GOT3 (cell line): ENCODE measurements around the gene LACTB.
A peak's percentile ranks its signal among the peaks of the same experiment; 100 is the strongest.

ENCODE experiments used
- DNase-seq: peaks from one replicate; lab custom pipeline; 2025; ENCODE audit warnings: mixed read lengths; lab: John Stamatoyannopoulos, UW

The LACTB gene

DNA sequence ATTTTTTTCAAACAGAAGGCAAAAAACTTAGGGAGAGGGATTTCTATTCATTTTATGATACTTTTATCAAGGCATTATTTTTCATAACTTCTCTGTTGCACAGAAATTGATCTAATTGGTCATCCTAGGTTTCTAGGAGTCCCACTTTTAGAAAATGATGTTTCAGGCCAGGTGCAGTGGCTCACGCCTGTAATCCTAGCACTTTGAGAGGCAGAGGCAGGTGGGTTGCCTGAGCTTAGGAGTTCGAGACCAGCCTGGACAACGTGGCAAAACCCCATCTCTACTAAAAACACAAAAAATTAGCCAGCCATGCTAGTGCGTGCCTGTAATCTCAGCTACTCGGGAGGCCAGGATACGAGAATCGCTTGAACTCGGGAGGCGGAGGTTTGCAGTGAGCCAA lies 2.8 kb downstream of the LACTB start:
- no peak for DNase-seq

DNA sequence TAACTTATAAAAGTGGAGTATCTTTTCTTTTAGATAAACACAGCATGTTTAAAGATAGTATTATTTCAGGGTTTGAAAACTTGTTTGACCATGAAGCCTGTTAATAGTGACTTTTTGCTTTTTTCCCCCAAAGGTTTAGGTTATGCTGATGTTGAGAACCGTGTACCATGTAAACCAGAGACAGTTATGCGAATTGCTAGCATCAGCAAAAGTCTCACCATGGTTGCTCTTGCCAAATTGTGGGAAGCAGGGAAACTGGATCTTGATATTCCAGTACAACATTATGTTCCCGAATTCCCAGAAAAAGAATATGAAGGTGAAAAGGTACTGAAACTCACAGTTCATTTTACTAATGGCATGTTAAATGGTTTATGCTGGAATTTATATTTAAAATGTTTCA lies 5.1 kb downstream of the LACTB start:
- DNase-seq: no peak

DNA sequence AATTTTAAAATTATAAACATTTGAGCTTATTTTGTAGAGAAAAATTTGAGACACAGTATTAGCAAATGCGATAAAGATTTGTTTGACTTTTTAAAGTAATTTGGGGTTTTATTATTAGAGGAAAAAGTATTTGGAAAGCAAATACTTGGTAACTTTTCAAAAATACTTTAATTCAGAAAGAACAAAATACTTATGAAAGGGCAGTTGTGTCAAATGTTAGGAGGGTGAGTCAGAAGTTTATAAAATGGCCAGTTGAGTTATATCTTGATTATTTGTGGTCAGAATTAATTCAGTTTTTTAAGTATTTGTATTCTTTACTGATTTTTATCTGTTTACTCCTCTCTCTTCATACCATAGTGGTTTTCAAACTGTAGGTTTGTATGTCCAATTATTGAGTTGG lies 12.1 kb downstream of the LACTB start:
- no peak for DNase-seq

DNA sequence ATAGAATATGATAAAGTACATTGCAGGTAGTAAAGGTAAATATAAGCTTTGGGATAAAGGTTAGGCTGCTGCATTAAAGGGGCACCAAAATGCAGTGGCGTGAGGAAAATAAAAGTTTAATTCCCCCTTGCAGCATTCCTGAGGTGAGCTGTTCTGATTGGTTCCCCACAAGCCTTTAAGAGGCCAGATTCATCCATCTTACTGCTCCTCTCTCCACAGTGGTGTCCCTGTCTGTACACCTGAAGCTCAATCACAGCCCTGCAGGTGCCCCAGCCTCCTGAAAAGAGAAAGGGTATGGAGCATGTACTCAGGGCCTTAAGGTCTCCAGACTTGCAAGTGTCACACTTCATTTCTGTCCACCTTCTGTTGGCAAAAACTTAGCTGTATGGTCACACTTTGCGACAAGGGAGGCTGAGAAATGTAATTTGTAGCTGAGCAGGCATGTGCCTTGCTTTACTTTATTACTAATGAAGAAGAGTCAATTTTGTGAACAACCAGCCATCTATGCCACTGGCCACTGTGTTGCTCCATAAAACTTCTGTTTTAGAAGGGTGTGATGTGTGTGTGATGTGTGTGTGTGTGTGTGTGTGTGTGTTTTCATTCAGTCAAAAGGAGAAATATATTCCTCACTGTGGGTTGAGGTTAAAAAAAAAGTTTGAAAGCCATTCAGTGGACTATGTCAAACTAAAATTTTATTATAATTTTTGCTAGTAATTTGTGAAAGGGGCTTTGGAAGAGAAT lies 12.8 kb downstream of the LACTB start:
- no peak for DNase-seq

GRCh38 chr15:63135281-63135680 lies 13.6 kb downstream of the LACTB start:
- DNase-seq: no peak

DNA sequence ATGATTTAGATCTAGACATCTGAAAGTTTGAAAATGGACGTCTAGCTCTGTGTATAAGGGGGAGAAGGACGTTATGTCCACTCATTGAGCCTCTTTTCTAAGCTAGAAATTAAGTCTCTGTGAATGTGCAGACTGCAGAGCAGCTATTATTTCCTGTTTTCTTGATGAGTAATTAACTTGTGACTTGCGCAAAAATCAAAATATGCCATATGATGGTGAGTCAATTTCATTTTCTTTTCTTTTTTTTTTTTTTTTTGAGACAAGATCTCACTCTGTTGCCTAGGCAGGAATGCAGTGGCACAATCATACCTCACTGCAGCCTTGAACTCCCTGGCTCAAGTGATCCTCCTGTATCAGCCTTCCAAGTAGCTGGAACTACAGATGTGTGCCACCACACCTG lies 14.1 kb downstream of the LACTB start:
- no peak for DNase-seq

- DNase-seq: no peak
Measured at GRCh38 chr15:63136742-63137141, 15.1 kb downstream of the LACTB start.

GRCh38 chr15:63140936-63141335 lies 19.3 kb downstream of the LACTB start:
- no peak for DNase-seq

DNA sequence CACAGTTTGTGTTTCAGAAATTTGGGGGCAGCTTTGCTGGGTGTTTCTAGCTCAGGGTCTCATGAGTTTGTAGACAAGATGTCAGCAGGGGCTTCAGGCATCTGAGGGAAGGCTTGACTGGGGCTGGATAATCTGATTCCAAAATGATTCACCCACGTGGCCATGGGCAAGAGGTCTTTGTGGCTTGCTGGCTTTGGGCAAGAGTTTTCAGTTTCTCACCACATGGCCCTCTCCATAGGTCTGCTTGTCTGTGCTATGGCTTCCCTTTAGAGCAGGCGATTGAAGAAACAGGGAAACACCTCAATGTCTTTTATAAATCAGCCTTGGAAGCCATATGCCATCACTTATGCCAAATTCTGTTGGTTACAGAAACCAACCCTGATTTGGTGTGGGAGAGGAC lies 23.8 kb downstream of the LACTB start:
- DNase-seq: no peak

DNA sequence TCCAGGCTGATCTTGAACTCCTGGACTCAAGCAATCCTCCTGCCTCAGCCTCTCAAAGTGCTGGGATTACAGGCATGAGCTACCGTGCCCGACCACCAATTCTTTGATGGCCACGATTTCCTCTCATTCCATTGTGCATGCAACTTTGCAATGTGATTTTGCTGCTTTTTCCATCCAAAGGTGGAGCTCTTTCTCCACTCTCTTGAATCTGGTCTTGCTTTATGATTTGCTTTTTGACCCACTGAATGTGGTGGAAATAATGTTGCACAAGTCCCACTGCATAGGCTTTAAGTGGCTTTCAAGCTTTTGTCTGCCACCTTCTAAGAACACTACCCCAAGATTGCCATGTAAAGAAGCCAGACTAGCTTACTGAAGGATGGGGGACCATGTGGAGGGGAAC lies 25.0 kb downstream of the LACTB start:
- no peak for DNase-seq

- DNase-seq: no peak
Measured at GRCh38 chr15:63151665-63152064, 30.0 kb downstream of the LACTB start.

DNA sequence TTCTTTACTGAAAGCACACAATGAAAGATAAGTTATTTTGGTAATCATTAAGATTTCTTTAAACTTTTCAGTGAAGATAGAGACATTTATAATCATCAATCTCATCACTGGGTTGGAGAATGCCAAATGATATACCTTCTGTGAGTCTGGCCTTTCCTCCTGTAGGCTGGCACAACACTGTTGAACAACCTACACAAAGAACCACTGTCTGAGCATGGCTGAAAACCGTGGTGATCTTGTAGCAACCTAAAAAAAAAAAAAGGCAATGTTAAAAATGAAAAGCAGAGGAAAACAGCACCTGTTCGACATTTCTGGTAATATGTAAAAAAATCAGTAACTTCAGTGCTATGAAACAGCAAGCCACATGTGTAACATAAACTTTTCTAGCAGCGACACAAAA lies 33.8 kb downstream of the LACTB start:
- DNase-seq: no peak

DNA sequence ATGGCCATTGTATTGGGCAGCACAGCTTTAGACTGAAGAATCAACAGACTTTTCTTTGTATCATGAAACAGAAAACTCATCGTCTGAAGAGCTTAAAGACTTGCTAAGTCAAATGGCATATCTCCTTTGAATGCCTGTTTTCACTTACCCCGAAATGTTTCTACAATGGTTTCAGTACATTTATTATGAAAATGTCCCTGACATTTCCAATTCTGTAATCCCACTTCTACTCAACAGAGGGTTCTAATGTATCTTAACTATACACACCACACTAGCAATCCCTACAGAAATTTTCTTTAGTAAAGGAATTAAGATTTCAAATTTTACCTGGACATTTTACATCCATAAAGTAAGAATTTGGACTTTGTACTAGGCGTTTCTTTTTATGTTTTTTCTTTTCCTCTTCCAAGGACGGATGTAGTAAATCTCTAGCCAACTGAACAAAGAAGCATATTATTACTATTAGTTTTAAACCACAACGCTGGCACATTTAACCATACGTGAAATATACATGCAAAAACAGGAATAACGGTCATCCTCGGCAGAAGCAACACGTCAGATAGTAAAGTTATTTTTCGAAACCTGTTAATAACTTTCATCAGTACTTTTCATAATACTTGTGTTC lies 34.5 kb downstream of the LACTB start:
- no peak for DNase-seq

- DNase-seq: no peak
Measured at GRCh38 chr15:63156755-63157117, 35.1 kb downstream of the LACTB start.

DNA sequence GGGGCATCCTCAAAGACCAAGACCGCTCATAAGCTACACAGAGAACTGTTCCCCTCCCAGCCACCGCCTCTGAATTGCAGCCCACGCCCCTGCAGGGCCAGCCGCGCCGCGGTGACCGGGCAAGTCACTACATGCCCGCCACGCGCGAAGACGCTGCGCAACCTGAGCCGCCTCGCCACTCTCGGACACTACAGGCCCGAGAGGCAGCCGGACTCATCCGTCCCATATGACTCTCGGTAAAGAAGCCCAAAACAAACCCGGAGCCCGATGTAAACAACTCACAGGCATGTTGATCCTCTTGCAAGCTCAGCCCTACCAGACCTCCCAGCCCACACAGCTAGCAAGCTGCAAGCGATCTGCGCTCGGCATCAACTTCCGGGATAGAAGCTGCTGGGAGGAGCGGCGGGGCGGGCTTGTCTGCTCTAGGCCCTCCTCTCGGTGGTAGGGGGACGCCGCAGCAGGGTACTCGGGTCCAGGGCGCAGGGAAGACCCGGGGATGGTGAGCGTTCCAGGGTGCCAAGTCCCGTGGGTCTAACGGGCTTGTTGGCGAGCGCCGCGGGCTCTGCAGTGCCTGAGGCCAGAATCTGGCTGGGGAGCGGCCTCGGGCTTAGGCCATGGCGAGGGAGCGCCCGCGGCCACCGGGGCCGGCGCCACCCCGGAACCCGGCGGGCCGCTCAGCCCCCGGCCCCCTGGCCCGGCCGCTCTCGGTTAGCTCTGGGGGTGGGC lies 35.6 kb downstream of the LACTB start, which contains the start of gene RPS27L:
Gene RPS27L (minus strand): TSS at position 360 of the 726 bp plus-strand sequence. CDS start 72 bp downstream, at position 288.
- peak; percentile 45 for DNase-seq

GRCh38 chr15:63157891-63158431 lies 36.3 kb downstream of the LACTB start:
- DNase-seq: peak; percentile 8

GRCh38 chr15:63160638-63161037 lies 39.0 kb downstream of the LACTB start:
- DNase-seq: no peak

- no peak for DNase-seq
Measured at GRCh38 chr15:63163217-63163616, 41.6 kb downstream of the LACTB start.

DNA sequence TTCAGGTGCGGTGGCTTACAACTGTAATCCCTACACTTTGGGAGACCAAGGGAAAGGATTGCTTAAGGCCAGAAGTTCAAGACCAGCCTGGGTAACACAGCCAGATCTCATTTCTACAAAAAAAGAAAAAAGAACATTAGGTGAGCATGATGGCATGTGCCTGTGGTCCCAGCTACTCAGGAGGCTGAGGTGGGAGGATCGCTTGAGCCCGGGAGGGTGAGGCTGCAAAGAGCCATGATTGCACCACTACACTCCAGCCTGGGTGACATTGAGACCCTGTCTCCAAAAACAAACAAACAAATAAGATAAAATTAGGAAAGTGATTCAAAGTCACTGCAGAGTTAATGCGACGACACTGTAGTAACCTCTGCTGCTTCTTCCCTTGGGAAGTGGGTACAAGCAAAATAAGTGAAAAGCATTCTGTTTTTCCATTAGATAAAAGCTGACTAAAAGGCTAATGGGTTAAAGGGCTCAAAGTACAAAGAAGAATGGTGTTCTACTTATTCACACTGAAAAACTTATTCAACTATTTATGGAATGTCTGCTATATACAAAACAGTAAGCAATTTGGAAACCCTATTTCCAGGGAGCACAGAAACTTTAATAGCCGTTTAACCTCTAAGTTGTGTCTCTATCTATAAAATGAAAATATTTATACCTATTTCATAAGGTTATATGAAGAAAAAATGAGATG lies 43.7 kb downstream of the LACTB start:
- no peak for DNase-seq

GRCh38 chr15:63166219-63166618 lies 44.6 kb downstream of the LACTB start:
- DNase-seq: no peak

GRCh38 chr15:63169788-63170187 lies 48.1 kb downstream of the LACTB start:
- DNase-seq: no peak

GRCh38 chr15:63172376-63172775 lies 50.7 kb downstream of the LACTB start:
- no peak for DNase-seq
